ENCODE data around the gene ARID5A.

DNA sequence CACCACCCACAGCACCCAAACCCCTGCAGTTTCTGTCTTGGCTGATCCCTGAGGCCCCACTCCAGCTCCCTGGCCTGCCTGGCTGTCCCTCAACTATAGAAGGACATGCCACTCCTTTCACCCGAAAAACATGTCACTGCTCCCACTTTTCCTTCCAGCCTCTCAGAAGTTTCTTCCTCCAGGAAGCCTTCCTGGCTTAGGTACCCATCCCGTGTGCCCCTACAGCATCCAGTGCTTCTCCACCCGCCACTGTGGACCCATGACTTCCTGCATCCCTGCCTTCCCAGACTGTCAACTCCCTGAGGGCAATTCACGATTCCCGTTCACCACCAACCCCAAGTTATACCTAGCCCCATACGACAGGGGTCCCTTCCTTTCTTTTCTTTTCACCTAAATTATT lies 21.5 kb downstream of the ARID5A start:
- TF ChIP-seq POLR2A (IDR thresholded peaks at IDR 0.05) (no peak), POLR2AphosphoS5 (IDR thresholded peaks at IDR 0.05) (no peak)
- TF ChIP-seq, protein P1, sequence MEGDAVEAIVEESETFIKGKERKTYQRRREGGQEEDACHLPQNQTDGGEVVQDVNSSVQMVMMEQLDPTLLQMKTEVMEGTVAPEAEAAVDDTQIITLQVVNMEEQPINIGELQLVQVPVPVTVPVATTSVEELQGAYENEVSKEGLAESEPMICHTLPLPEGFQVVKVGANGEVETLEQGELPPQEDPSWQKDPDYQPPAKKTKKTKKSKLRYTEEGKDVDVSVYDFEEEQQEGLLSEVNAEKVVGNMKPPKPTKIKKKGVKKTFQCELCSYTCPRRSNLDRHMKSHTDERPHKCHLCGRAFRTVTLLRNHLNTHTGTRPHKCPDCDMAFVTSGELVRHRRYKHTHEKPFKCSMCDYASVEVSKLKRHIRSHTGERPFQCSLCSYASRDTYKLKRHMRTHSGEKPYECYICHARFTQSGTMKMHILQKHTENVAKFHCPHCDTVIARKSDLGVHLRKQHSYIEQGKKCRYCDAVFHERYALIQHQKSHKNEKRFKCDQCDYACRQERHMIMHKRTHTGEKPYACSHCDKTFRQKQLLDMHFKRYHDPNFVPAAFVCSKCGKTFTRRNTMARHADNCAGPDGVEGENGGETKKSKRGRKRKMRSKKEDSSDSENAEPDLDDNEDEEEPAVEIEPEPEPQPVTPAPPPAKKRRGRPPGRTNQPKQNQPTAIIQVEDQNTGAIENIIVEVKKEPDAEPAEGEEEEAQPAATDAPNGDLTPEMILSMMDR (IDR thresholded peaks at IDR 0.05), result no peak
